ENCODE measurements around the gene ALKBH3.

Gene ALKBH3

DNA sequence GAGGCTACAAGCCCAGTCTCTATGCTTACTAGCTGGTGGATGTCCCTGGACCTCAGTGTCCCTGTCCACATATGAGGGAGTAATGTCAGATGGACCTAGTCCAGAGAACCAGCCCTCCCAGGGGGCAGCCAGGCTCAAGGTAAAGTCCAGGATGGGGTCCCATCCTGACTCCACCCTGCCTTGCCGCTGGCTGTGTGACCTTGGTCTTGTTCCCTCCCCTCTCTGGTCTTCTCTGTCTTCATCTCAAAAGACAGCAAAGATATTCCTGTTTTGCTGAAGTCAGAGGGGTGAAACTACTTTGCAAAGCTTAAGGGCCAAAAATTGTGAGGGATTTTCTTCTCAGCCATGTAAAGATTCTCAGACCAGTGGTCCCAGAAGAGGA, 52.6 kb downstream of the ALKBH3 start:
- TF ChIP-seq SNAI2 (CRISPR knock-in tag; IDR thresholded peaks at IDR 0.05) (no peak), OSR1 (CRISPR knock-in tag; IDR thresholded peaks at IDR 0.05) (no peak), TOX (CRISPR knock-in tag; IDR thresholded peaks at IDR 0.05; ENCODE audit: borderline replicate concordance) (no peak), TCF4 (CRISPR knock-in tag; IDR thresholded peaks at IDR 0.05; ENCODE audit: borderline replicate concordance) (no peak), ZNF70 (CRISPR knock-in tag; IDR thresholded peaks at IDR 0.05) (no peak), CSDC2 (CRISPR knock-in tag; IDR thresholded peaks at IDR 0.05) (no peak), RARB (CRISPR knock-in tag; IDR thresholded peaks at IDR 0.05) (no peak), BACH2 (CRISPR knock-in tag; IDR thresholded peaks at IDR 0.05; ENCODE audit: borderline replicate concordance) (no peak), ESRRG (CRISPR knock-in tag; IDR thresholded peaks at IDR 0.05) (no peak), GLIS3 (CRISPR knock-in tag; IDR thresholded peaks at IDR 0.05) (no peak), ZNF8 (CRISPR knock-in tag; IDR thresholded peaks at IDR 0.05) (no peak), ZC3H10 (CRISPR knock-in tag; IDR thresholded peaks at IDR 0.05) (no peak), PPARA (CRISPR knock-in tag; IDR thresholded peaks at IDR 0.05; ENCODE audit: borderline replicate concordance) (no peak), ISL1 (CRISPR knock-in tag; IDR thresholded peaks at IDR 0.05) (no peak), ZNF565 (CRISPR knock-in tag; conservative IDR thresholded peaks at IDR 0.05; ENCODE audit: low read depth) (no peak), ARNTL (CRISPR knock-in tag; IDR thresholded peaks at IDR 0.05; ENCODE audit: borderline replicate concordance, low read depth) (no peak)
- TF ChIP-seq, protein P1, sequence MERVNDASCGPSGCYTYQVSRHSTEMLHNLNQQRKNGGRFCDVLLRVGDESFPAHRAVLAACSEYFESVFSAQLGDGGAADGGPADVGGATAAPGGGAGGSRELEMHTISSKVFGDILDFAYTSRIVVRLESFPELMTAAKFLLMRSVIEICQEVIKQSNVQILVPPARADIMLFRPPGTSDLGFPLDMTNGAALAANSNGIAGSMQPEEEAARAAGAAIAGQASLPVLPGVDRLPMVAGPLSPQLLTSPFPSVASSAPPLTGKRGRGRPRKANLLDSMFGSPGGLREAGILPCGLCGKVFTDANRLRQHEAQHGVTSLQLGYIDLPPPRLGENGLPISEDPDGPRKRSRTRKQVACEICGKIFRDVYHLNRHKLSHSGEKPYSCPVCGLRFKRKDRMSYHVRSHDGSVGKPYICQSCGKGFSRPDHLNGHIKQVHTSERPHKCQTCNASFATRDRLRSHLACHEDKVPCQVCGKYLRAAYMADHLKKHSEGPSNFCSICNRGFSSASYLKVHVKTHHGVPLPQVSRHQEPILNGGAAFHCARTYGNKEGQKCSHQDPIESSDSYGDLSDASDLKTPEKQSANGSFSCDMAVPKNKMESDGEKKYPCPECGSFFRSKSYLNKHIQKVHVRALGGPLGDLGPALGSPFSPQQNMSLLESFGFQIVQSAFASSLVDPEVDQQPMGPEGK (CRISPR knock-in tag; IDR thresholded peaks at IDR 0.05; ENCODE audit: borderline replicate concordance), result no peak
- TF ChIP-seq, protein P2, sequence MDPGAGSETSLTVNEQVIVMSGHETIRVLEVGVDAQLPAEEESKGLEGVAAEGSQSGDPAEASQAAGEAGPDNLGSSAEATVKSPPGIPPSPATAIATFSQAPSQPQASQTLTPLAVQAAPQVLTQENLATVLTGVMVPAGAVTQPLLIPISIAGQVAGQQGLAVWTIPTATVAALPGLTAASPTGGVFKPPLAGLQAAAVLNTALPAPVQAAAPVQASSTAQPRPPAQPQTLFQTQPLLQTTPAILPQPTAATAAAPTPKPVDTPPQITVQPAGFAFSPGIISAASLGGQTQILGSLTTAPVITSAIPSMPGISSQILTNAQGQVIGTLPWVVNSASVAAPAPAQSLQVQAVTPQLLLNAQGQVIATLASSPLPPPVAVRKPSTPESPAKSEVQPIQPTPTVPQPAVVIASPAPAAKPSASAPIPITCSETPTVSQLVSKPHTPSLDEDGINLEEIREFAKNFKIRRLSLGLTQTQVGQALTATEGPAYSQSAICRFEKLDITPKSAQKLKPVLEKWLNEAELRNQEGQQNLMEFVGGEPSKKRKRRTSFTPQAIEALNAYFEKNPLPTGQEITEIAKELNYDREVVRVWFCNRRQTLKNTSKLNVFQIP (CRISPR knock-in tag; IDR thresholded peaks at IDR 0.05; ENCODE audit: borderline replicate concordance, low read depth), result no peak
- TF ChIP-seq, protein P3, sequence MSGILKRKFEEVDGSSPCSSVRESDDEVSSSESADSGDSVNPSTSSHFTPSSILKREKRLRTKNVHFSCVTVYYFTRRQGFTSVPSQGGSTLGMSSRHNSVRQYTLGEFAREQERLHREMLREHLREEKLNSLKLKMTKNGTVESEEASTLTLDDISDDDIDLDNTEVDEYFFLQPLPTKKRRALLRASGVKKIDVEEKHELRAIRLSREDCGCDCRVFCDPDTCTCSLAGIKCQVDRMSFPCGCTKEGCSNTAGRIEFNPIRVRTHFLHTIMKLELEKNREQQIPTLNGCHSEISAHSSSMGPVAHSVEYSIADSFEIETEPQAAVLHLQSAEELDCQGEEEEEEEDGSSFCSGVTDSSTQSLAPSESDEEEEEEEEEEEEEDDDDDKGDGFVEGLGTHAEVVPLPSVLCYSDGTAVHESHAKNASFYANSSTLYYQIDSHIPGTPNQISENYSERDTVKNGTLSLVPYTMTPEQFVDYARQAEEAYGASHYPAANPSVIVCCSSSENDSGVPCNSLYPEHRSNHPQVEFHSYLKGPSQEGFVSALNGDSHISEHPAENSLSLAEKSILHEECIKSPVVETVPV (CRISPR knock-in tag; IDR thresholded peaks at IDR 0.05), result no peak
- no peak for ATAC-seq

DNA sequence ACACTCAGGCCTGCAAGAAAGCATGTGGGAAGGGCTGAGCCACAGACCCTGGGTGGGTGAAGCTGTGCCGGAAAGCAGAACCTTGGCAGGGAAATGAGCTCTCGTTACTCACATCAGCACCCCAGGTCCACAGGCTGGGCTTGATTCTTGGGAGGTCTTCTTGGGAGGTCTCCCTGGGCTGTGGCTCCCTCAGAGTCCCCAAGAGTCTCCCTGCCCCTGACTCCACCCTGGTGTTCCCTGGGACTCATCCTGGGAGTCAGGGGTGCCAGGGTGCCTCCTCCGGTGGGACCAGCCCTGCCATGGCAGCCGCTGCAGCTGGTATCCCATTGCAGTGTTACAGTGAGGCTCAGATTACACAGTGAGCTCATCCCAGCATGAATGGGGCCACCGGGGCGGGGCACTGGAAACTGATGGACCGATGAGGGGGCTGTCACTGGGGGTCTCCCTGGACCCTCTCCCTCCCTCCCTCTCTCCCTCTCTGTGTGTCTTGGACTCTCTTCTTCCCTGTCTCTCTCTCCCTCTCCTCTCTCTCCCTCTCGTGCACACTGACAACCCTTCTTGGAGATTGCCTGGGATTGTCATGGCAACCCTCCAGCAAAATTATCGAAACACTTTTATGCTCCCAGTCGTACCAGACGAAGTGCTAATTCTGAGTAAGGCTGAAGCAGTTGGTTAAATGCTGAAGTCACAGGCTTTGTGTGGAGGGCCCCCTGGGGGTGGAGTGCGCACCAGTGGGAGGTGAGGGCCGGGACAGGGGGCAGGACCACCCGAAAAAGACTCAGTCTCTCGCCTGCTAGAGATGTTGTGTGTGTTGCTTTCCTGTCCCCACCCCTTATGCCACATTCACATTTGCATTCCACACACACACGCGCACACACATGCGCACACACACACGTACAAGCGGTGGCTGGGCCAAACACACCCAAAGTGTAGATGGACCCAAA, 53.2 kb downstream of the ALKBH3 start:
- no peak for TF ChIP-seq TOX (CRISPR knock-in tag; IDR thresholded peaks at IDR 0.05; ENCODE audit: borderline replicate concordance)
- TF ChIP-seq, protein P1 (CRISPR knock-in tag; IDR thresholded peaks at IDR 0.05; ENCODE audit: borderline replicate concordance), result no peak
- no peak for TF ChIP-seq ISL1 (CRISPR knock-in tag; IDR thresholded peaks at IDR 0.05)
- TF ChIP-seq PPARA (CRISPR knock-in tag; IDR thresholded peaks at IDR 0.05; ENCODE audit: borderline replicate concordance), result no peak
- TF ChIP-seq, protein P3 (CRISPR knock-in tag; IDR thresholded peaks at IDR 0.05), result no peak
- TF ChIP-seq ESRRG (CRISPR knock-in tag; IDR thresholded peaks at IDR 0.05), result no peak
- TF ChIP-seq, protein P2 (CRISPR knock-in tag; IDR thresholded peaks at IDR 0.05; ENCODE audit: borderline replicate concordance, low read depth), result no peak
- TF ChIP-seq RARB (CRISPR knock-in tag; IDR thresholded peaks at IDR 0.05), result no peak
- TF ChIP-seq CSDC2 (CRISPR knock-in tag; IDR thresholded peaks at IDR 0.05), result no peak

More for the DNA sequence above, 53.2 kb downstream of the ALKBH3 start:
- peak; percentile 66 for ATAC-seq

Data from SK-N-SH treated with all-trans-retinoic acid at 6 μM for 48 hours (cell line).